Fibroblast of skin of right quadriceps (primary cell): ENCODE data around the gene ABLIM3.

Source experiments
- DNase-seq: peaks from one replicate; pipeline ENCODE4 v3.0.0-alpha.2; 2013

The ABLIM3 gene

GRCh38 chr5:149195337-149195887, 54.1 kb downstream of the ABLIM3 start:
- DNase-seq = no peak

GRCh38 chr5:149195962-149196361, 54.7 kb downstream of the ABLIM3 start:
- DNase-seq = no peak

GRCh38 chr5:149198148-149198547, 56.9 kb downstream of the ABLIM3 start:
- DNase-seq = no peak

GRCh38 chr5:149200355-149200754, 59.1 kb downstream of the ABLIM3 start:
- DNase-seq = no peak

- no peak for DNase-seq
Measured at GRCh38 chr5:149201121-149201637, 59.9 kb downstream of the ABLIM3 start.

GRCh38 chr5:149202910-149203451, 61.7 kb downstream of the ABLIM3 start:
- no peak for DNase-seq

- DNase-seq = peak; percentile 60
Measured at GRCh38 chr5:149203921-149204441, 62.7 kb downstream of the ABLIM3 start.

GRCh38 chr5:149205625-149206523, 64.6 kb downstream of the ABLIM3 start:
- DNase-seq = peak; percentile 70

- no peak for DNase-seq
Measured at GRCh38 chr5:149206524-149207141, 65.3 kb downstream of the ABLIM3 start.

GRCh38 chr5:149207831-149208230, 66.5 kb downstream of the ABLIM3 start:
- DNase-seq = no peak

GRCh38 chr5:149210225-149210624, 68.9 kb downstream of the ABLIM3 start:
- peak; percentile 58 for DNase-seq

- no peak for DNase-seq
Measured at GRCh38 chr5:149210968-149211490, 69.7 kb downstream of the ABLIM3 start.

- DNase-seq = peak; percentile 72
Measured at GRCh38 chr5:149211566-149211965, 70.3 kb downstream of the ABLIM3 start.

GRCh38 chr5:149212198-149212951, 71.1 kb downstream of the ABLIM3 start:
- DNase-seq = peak; percentile 99

GRCh38 chr5:149213264-149213880, 72.1 kb downstream of the ABLIM3 start:
- no peak for DNase-seq

- peak; percentile 28 for DNase-seq
Measured at GRCh38 chr5:149215478-149216090, 74.3 kb downstream of the ABLIM3 start.

GRCh38 chr5:149216496-149216895, 75.2 kb downstream of the ABLIM3 start:
- DNase-seq = no peak

- DNase-seq = no peak
Measured at GRCh38 chr5:149217096-149217802, 76.0 kb downstream of the ABLIM3 start.

- DNase-seq = no peak
Measured at GRCh38 chr5:149217803-149218155, 76.5 kb downstream of the ABLIM3 start.

- DNase-seq = no peak
Measured at GRCh38 chr5:149219584-149219983, 78.3 kb downstream of the ABLIM3 start.

- no peak for DNase-seq
Measured at GRCh38 chr5:149220750-149221149, 79.5 kb downstream of the ABLIM3 start.
